GM21528 (cell line): ENCODE measurements around the gene RIPK1.
"Not testable (repeated sequence)": the region's sequence is repeated elsewhere in the genome, so short reads cannot be mapped to it uniquely, and the experiment has no call there.

ENCODE experiments used
- ATAC-seq: cut with Tn5 transposase; IDR thresholded peaks from one replicate; pipeline ENCODE4 v1.9.1; 2021; ENCODE audit warnings: mild to moderate bottlenecking, moderate library complexity; ENCODE audit not compliant: unreplicated experiment, low FRiP score

RIPK1 gene

GRCh38 chr6:3078952-3079351 is 10.7 kb downstream of the RIPK1 start:
- not testable (repeated sequence) for ATAC-seq

DNA sequence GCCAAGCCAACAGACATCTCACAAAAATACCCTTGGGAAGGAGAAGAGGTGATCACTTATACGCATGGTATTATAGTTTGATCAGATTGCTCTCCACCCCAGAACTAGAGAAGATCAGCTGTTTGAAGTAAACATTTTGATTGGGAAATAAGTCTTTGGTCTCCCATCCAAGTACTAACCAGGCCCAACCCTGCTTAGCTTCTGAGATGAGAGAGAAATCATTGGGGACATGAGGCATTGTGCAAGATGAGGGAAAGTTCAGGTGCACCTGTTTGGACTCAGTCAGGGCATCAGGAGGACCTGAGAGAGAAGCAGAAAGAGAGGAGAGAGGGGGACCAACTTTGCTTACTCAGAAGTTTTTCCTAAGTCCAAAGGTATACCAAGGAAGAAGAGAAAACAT is 11.4 kb downstream of the RIPK1 start:
- no peak for ATAC-seq

- ATAC-seq: no peak
Measured at GRCh38 chr6:3081960-3082359, 13.7 kb downstream of the RIPK1 start.

- ATAC-seq: no peak
Measured at GRCh38 chr6:3085074-3085473, 16.8 kb downstream of the RIPK1 start.

DNA sequence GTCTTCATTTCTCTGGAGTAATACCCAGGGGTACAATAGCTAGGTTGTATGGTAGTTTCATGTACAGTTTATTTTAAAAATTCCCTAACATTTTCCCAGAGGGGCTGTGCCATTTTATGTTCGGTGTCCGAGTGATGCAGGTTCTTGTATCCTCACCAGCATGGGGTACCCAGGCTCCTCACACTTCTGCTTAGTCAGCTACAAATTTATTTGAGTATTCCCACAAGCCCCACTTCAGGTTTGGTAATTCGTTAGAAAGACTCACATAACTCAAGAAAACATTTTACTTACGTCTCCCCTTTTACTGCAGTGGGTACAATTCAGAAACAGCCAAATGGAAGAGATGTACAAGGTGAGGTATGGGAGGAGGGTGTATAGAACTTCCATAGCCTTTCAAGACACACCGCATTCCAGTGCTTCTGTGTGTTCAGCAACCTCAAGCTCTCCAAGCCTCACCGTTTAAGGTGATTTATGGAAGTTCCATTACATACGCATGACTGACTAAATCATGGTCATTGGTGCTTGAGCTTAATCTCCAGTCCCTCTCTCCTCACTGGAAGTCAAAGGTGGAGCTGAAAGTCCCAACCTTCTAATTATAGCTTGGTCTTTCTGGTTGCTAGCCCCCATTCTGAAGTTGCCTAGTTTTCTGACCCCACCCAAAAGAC is 18.1 kb downstream of the RIPK1 start:
- ATAC-seq: no peak

GRCh38 chr6:3088446-3088845 is 20.2 kb downstream of the RIPK1 start:
- ATAC-seq: no peak

GRCh38 chr6:3088968-3089367 is 20.7 kb downstream of the RIPK1 start:
- ATAC-seq: no peak

DNA sequence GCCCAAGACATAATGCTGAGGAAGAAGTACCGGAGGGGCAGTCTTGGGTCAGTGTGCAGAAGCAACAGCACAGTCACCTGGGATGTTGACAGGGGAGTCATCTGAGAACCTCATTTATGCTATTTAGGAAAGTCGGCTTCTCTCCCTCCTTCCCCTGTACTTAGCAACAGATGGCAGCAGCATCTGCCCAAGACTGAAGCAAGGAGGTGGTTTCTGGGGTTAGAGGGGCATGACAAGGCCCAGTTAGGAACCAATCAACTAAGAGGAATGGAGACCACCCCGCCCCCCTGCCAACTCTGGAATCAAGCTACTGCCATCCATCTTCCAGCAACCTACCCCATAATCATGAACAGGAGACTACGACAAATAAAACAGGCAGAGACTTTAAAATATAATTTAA is 21.7 kb downstream of the RIPK1 start:
- ATAC-seq: no peak

DNA sequence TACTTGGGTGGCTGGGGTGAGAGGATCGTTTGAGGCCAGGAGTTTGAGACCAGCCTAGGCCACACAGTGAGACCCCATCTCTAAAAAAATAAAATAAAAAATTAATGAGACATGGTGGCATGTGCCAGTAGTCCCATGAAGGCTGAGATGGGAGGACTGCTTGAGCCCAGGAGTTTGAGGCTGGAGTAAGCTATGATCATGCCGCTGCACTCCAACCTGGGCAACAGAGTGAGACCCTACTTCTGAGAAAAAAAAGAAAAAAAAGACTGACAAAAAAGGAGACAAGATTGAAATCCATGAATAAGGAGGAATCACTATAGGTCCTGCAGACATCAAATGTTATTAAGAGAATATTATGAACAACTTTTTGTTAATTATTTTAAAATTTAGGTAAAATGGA is 26.5 kb downstream of the RIPK1 start:
- no peak for ATAC-seq

DNA sequence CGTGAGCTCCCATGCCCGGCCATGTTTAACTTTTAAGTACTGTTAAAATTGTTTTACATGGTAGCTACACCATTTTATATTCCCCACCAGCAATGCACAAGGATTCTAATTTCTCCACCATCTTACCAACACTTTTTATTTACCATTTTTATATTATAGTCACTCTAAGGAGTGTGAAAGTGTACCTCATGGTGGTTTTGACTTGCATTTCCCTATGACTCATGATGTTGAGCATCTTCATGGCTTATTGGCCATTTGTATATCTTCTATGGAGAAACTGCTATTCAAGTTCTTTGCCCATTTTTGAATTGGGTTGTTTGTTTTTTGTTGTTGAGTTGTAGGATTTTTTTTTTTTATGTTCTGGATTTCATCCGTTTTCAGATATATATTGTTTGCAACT is 34.6 kb downstream of the RIPK1 start:
- no peak for ATAC-seq

- ATAC-seq: no peak
Measured at GRCh38 chr6:3108746-3109414, 40.6 kb downstream of the RIPK1 start.

- ATAC-seq: no peak
Measured at GRCh38 chr6:3109761-3110160, 41.5 kb downstream of the RIPK1 start.

DNA sequence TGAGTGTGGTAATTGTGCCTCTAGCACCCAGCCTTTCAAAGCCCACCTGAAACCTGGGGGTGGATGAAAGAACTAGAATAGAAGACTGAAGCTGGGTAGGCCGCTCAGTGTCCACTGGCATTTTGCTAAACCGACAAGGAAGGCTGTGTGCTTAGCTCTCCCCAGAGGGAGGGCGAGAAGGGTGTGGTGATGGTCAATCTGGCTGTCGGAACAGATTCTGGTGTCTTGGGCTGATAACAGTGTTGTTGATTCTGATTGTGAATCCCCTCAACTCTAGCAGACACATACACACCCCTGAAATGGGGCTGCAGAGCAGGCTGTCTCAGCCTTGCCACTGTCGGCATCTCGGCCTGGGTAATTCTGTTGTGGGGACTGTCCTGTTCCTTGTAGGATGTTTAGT is 46.1 kb downstream of the RIPK1 start:
- no peak for ATAC-seq

DNA sequence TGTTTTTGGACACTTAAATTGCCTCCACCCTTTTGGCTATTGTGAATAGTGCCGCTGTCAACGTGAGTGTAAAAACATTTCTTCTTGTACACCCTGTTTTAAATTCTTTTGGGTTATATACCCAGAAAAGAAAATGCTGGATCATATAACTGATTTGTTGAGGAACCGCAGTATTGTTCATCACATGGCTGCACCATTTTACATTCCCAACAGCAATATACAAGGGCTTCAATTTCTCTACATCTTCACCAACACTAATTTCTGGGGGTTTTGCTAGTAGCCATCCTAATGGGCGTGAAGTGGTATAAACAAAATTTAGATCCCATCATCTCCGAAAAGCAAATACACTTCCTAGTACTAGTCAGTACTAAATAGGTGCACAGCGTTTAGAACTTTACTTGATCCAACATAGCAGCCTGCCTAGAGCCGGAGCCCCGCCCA is 49.6 kb downstream of the RIPK1 start:
- ATAC-seq: no peak

DNA sequence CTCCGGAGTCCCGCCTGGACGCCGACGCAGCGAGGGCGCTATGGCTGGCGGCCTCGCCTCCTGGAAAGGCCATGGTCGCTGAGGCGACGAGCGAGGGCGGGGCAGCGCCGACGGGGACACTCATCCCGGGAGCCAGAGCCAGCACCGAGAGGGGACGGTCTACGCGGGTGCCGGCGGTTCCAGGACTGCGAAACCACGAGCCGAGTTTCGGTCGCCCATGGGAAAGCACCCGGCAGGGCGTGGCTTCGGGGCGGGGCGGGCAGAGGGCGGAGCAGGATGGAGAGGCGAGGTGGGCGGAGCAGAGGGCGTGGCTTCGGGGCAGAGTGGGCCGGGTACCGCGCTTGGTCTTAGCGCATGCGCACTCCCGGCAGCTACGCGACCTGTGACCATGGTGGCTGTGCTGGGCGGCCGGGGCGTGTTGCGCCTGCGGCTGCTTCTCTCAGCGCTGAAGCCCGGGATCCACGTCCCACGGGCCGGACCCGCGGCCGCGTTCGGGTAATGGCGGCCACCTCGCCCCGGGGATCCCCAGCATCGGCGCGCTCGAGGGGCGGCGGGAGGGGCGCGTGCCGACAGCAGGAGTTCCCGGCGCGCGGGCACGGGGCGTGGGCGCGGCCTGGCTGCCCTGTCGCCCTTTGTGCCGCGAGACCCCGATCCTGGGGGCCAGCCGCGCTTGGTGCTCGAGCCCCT is 50.2 kb downstream of the RIPK1 start, which contains the start of gene BPHL:
TSS of gene BPHL (plus strand) at position 359 of the 687 bp plus-strand sequence. CDS start at position 389, 30 bp downstream.
- peak; percentile 92 for ATAC-seq

DNA sequence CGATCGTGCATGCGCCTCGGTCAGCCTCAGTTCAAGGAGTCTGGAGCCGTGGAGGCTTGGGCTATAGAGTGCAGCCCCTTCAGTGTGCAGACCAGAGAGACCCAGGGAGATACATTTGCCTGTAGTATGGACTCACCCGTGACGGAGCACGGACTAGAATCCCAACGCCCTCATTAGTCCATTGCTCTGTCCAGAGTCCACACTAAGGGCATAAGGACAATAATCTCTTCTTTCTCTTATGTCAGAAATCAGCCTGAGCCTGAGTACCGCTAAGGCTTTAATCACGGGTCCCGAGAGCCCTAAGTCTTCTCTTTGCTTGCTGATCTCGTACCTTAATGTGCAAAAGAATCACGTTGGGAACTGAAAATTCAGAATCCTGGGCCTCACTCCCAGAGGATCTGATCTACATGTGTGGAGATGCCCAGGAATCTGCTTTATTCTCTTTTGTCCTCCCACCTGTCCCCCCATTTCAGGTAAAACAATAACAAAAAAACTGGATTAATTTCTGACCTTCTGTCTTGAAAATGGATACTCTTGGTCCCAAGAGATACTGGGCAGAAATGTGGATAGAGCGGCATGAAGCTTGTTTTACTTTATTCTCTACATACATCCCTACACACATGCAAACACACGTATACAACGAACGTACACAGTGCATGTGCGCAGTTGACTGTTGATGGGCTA is 50.9 kb downstream of the RIPK1 start:
- peak; percentile 47 for ATAC-seq

DNA sequence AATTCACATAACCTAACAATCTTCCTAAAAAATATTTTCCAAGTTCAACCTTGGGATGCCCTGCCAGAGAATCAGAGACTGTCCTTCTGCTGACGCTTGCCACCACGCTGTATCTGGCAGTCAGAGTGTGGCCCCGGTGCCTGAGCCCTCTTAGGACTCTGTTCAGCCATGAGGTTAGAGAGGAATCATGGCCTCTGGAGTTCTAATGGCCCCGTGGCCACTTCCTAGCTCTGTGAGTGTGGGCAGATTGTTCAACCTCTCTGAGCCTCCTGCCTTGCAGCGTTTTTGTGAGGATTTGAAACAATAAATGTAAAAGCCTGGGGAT is 52.4 kb downstream of the RIPK1 start:
- no peak for ATAC-seq

DNA sequence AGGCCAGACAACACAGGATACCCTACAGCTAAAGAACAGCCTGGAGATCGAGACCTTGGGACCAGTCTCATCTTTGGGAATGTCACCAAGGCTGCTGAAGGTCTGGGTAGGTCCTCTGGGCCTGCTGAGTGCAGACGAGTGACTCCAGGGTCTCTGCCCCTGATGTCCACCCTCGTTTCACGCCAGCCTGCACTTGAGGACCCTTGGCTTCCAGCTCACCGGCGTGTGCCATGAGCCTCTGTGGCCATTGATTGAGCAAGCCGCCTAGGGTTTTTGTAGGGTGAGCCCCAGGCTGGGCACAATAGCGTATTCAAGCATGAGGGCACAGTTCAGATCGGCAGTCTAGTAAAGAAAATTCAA is 54.5 kb downstream of the RIPK1 start:
- no peak for ATAC-seq

DNA sequence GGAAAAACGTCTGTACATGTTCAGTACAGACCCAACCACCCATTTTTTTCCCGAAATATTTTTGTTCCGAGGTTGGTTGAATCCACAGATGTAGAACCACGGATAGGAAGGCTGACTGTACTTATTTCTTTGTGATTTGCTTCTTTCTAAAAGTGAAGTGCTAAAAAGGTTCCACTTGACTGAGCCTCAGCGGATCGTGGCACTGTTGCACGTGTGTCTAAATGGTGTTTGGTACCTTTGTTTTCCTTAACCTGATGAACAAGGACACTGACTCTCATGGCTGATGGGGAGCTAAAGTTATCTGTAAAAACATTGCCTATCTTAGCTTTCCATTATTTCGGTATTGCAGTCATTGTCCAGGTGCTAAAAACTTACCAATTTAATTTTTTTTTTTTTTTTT is 56.4 kb downstream of the RIPK1 start:
- ATAC-seq: no peak

GRCh38 chr6:3125815-3126214 is 57.5 kb downstream of the RIPK1 start:
- ATAC-seq: no peak

DNA sequence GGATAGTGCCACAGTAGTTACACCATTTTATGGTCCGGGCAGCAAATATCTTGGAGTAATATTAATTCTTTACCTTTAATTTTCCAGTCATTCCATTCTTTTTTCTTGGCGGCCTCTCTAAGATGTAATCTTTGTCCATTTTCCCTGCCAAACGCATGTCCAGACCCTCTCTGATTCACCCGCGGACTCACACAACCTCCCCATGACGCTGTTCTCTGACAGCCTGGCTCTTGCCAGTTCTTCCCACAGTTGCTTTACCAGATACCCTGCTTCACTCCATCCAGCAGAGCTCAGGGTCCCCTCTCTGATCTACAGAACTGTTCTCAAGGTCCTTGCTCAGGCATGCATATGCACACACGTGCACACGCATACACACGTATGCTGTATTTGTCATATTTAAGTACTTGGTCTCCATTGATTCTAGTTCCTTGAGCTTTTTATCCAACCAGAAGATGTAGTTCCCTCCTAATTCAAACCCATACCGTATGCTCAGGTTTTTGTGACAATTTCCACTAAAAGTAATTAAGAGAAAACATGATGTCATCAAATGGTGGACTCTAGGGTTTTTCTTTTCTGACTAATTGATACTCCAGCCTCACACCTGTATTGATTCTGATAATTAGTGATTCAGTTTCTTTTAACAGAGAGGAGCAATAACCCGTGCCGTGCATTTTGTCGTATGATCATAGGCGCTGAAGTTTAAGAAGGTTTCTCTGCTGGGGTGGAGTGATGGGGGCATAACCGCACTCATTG is 60.2 kb downstream of the RIPK1 start:
- no peak for ATAC-seq
